A673 (cell line): Measurements from ENCODE around the gene KDM8. TPM values are rescaled to one million over a fixed set of nuclear protein-coding genes. Genes with fewer than 3 reads are reported as not detected.

Experiments
- BruUV-seq: library from RNA; stranded (reverse); fragments of 400-500 nt; replicated peaks from 2 replicates; lab custom pipeline; 2021; lab: Mats Ljungman, UMichigan
- CTCF ChIA-PET: fragments of 300-600 bp; sonication (Branson Sonifier 250); formaldehyde crosslinking; loops from one replicate; lab custom pipeline; 2022; ENCODE audit warnings: antibody characterized with exemption; lab: Charles Lee
- POLR2A ChIA-PET: fragments of 300-600 bp; sonication (Branson Sonifier 250); formaldehyde crosslinking; loops from one replicate; lab custom pipeline; 2022; ENCODE audit warnings: antibody characterized with exemption; ENCODE audit not compliant: low non-redundant PET; lab: Charles Lee
- DNase-seq: peaks from one replicate; pipeline ENCODE4 v3.0.0-alpha.2; 2015; ENCODE audit warnings: low spot score
- H3K27ac ChIP-seq: fragments of 200-600 bp; sonication (generic); 2 replicates; pipeline ENCODE4 v1.5.1; 2016; ENCODE audit warnings: mixed run types, low read depth, mild to moderate bottlenecking, mixed read lengths, antibody characterized with exemption, low read length; ENCODE audit not compliant: poor library complexity, severe bottlenecking
- H3K27me3 ChIP-seq: fragments of 200-600 bp; sonication (generic); replicated peaks from 2 replicates; pipeline ENCODE4 v1.6.1; 2017; ENCODE audit warnings: mixed run types, low read depth, mild to moderate bottlenecking, mixed read lengths, antibody characterized with exemption, low read length; ENCODE audit not compliant: insufficient read depth, poor library complexity
- H3K36me3 ChIP-seq: fragments of 200-600 bp; sonication (generic); 2 replicates; pipeline ENCODE4 v1.6.1; 2016; ENCODE audit warnings: mixed run types, mild to moderate bottlenecking, mixed read lengths, antibody characterized with exemption, low read length; ENCODE audit not compliant: insufficient read depth, poor library complexity, severe bottlenecking
- H3K4me1 ChIP-seq: fragments of 200-600 bp; sonication (generic); 2 replicates; pipeline ENCODE4 v1.6.1; 2017; ENCODE audit warnings: mixed run types, mild to moderate bottlenecking, mixed read lengths, antibody characterized with exemption, low read length; ENCODE audit not compliant: insufficient read depth, poor library complexity, severe bottlenecking
- H3K4me3 ChIP-seq: fragments of 200-600 bp; sonication (generic); 2 replicates; pipeline ENCODE4 v1.5.1; 2016; ENCODE audit warnings: low read depth, mixed run types, mild to moderate bottlenecking, mixed read lengths, low read length; ENCODE audit not compliant: poor library complexity, severe bottlenecking
- H3K9me3 ChIP-seq: fragments of 200-600 bp; sonication (generic); 2 replicates; pipeline ENCODE4 v1.6.1; 2016; ENCODE audit warnings: mixed run types, low read depth, mild to moderate bottlenecking, mixed read lengths, antibody characterized with exemption, low read length; ENCODE audit not compliant: poor library complexity, severe bottlenecking
- CTCF ChIP-seq: fragments of 300-800, 200-600 bp; sonication (generic); conservative IDR thresholded peaks from 2 replicates; pipeline ENCODE4 v1.5.1; 2017; ENCODE audit warnings: low read depth, mild to moderate bottlenecking, antibody characterized with exemption, low read length, moderate library complexity, mixed read lengths
- EZH2 ChIP-seq: fragments of 200-600 bp; sonication (generic); IDR thresholded peaks from 2 replicates; pipeline ENCODE4 v1.6.1; 2017; ENCODE audit warnings: borderline replicate concordance, low read depth, mild to moderate bottlenecking, mixed read lengths, antibody characterized with exemption, low read length; ENCODE audit not compliant: poor library complexity, severe bottlenecking
- intact Hi-C: fragments of 100-400 bp; cut with micrococcal nuclease; formaldehyde crosslinking; loops from one replicate; pipeline ENCODE4 v1.10.0; 2022; ENCODE audit not compliant: unreplicated experiment
- total RNA-seq: library from RNA; stranded (reverse); gene quantifications from 2 replicates; pipeline ENCODE4 v1.2.3, GENCODE V29; 2021

KDM8 gene
- total RNA-seq, 1 experiment from 2014 or later = 8.8 TPM

- intact Hi-C loops = no loop called here
- CTCF ChIA-PET = interaction anchor here (0.7 kb wide), 1 partner anchor 230 kb away, joined by 3 read pairs; no protein-coding TSS in a partner anchor
- 0 out of 2 replicates have a peak, but pooled peaks have one; percentile 14 for TF ChIP-seq CTCF
- TF ChIP-seq EZH2 = no peak
These were observed 9.9 kb upstream of the KDM8 start for GRCh38 chr16:27193300-27193990.

GRCh38 chr16:27195076-27195741, 8.1 kb upstream of the KDM8 start:
- Histone ChIP-seq H3K9me3 (no peaks in the 10 kb centered on the region), H3K4me3 (no peak overlapping the region), H3K36me3 (no peaks in the 10 kb centered on the region), H3K4me1 (peaks cover 23% of the 10 kb centered on the region), H3K27ac (no peak overlapping the region), H3K27me3 (no peaks in the 10 kb centered on the region)
- DNase-seq = no peak
- CTCF ChIA-PET = no interaction called here
- no TSS peak for BruUV-seq
- POLR2A ChIA-PET = no interaction called here
- intact Hi-C loops = no loop called here
- no peak for TF ChIP-seq CTCF

More at GRCh38 chr16:27193300-27193990, 9.9 kb upstream of the KDM8 start:
- Histone ChIP-seq H3K9me3 (no peaks in the 10 kb centered on the region), H3K27ac (no peak overlapping the region), H3K36me3 (no peaks in the 10 kb centered on the region), H3K4me3 (no peak overlapping the region), H3K4me1 (peaks cover 10% of the 10 kb centered on the region), H3K27me3 (no peaks in the 10 kb centered on the region)
- DNase-seq = no peak
- no TSS peak for BruUV-seq
- POLR2A ChIA-PET = no interaction called here

GRCh38 chr16:27195941-27196595, 7.3 kb upstream of the KDM8 start:
- H3K27ac ChIP-seq = no peak overlapping the region
- no peaks in the 10 kb centered on the region for H3K27me3 ChIP-seq
- intact Hi-C loops = no loop called here
- H3K9me3 ChIP-seq = no peaks in the 10 kb centered on the region
- H3K4me1 ChIP-seq = peaks cover 23% of the 10 kb centered on the region
- no peak for DNase-seq
- H3K36me3 ChIP-seq = no peaks in the 10 kb centered on the region
- no TSS peak for BruUV-seq
- H3K4me3 ChIP-seq = no peak overlapping the region
- no peak for TF ChIP-seq EZH2
- TF ChIP-seq CTCF = no peak
- ChIA-PET POLR2A (no interaction called here), CTCF (no interaction called here)
